T-cell (primary cell): ENCODE measurements around the gene MLANA. TPM values are rescaled to one million over a fixed set of nuclear protein-coding genes. Genes with fewer than 3 reads are reported as not detected.

Experiments
- ATAC-seq, 4 experiments: fragments of 200-7000 bp in 3 of 4; fragments of 150-1000 bp in 1 of 4; cut with Tn5 transposase; replicated peaks in 1 of 4; 1 replicate in 3 of 4; 2 replicates in 1 of 4; pipeline ENCODE4 v1.10.0; 2021; ENCODE audit warnings: moderate library complexity in 3 of 4, mild to moderate bottlenecking in 2 of 4, moderate number of reproducible peaks in 1 of 4
- CTCF ChIA-PET, 2 donors: fragments of 300-600 bp; sonication (Branson Sonifier 250); formaldehyde crosslinking; loops; one replicate each; lab custom pipeline; 2022; ENCODE audit warnings: antibody characterized with exemption in 2 of 2; lab: Charles Lee
- POLR2A ChIA-PET, 2 donors: fragments of 300-600 bp; sonication (Branson Sonifier 250); formaldehyde crosslinking; loops; one replicate each; lab custom pipeline; 2022; ENCODE audit warnings: antibody characterized with exemption in 2 of 2; lab: Charles Lee
- DNase-seq, 35 experiments: peaks; one replicate each; pipeline versions ENCODE4 v3.0.0 to v3.0.0-alpha.2; 2013 to 2023
- H3K27ac ChIP-seq: one replicate; pipeline ENCODE4 v1.5.1; 2013; ENCODE audit warnings: low read length
- H3K27me3 ChIP-seq, 2 experiments: replicated peaks in 1 of 2; 1 replicate in 1 of 2; 2 replicates in 1 of 2; pipeline versions ENCODE4 v1.6.1 to v1.7.0; 2013; ENCODE audit warnings: low read length in 1 of 2, mixed read lengths in 1 of 2; ENCODE audit not compliant: control insufficient read depth in 2 of 2, insufficient read depth in 2 of 2; ENCODE audit errors: extremely low read depth in 1 of 2
- H3K36me3 ChIP-seq, 2 donors: 1 replicate in 1 of 2; 2 replicates in 1 of 2; pipeline versions ENCODE4 v1.6.1 to v1.7.0; 2013; ENCODE audit warnings: low read length in 1 of 2; ENCODE audit not compliant: control insufficient read depth in 2 of 2, insufficient read depth in 1 of 2; ENCODE audit errors: extremely low read depth in 1 of 2
- H3K4me1 ChIP-seq, 2 experiments: 1 replicate in 1 of 2; 2 replicates in 1 of 2; pipeline versions ENCODE4 v1.6.1 to v1.7.0; 2013; ENCODE audit warnings: low read length in 2 of 2, mixed read lengths in 1 of 2; ENCODE audit not compliant: insufficient read depth in 2 of 2, control insufficient read depth in 1 of 2; ENCODE audit errors: extremely low read depth in 1 of 2
- H3K4me3 ChIP-seq, 2 donors: 1 replicate in 1 of 2; 2 replicates in 1 of 2; pipeline versions ENCODE4 v1.5.1 to v1.7.0; 2013; ENCODE audit warnings: mild to moderate bottlenecking in 2 of 2, low read length in 1 of 2, moderate library complexity in 1 of 2; ENCODE audit not compliant: control insufficient read depth in 1 of 2; ENCODE audit errors: extremely low read depth in 1 of 2
- H3K9me3 ChIP-seq: 2 replicates; pipeline ENCODE4 v1.7.0; 2013
- H3K27ac Mint-ChIP-seq, 2 donors: one replicate each; pipeline ENCODE4 v1.8.0; 2020 to 2021; ENCODE audit warnings: mild to moderate bottlenecking in 2 of 2, mixed read lengths in 2 of 2
- H3K27me3 Mint-ChIP-seq, 2 donors: one replicate each; pipeline ENCODE4 v1.8.0; 2021 to 2022; ENCODE audit warnings: mixed read lengths in 2 of 2
- H3K36me3 Mint-ChIP-seq: one replicate; pipeline ENCODE4 v1.8.0; 2021; ENCODE audit warnings: mixed read lengths
- H3K4me1 Mint-ChIP-seq, 3 donors: one replicate each; pipeline ENCODE4 v1.8.0; 2020 to 2022; ENCODE audit warnings: mixed read lengths in 3 of 3, mild to moderate bottlenecking in 1 of 3
- H3K4me3 Mint-ChIP-seq, 3 donors: one replicate each; pipeline ENCODE4 v1.8.0; 2020 to 2022; ENCODE audit warnings: mild to moderate bottlenecking in 3 of 3, mixed read lengths in 3 of 3, moderate library complexity in 3 of 3
- H3K9me3 Mint-ChIP-seq, 3 donors: one replicate each; pipeline ENCODE4 v1.8.0; 2020 to 2022; ENCODE audit warnings: mixed read lengths in 3 of 3
- WGBS: methylation state at CpG from one replicate; pipeline ENCODE4 v1.1.5; 2013; ENCODE audit warnings: missing lambda C conversion rate; ENCODE audit not compliant: insufficient coverage; 5-methylcytosine and 5-hydroxymethylcytosine counted together
- total RNA-seq, 35 experiments: library from RNA in 6 of 35; stranded (reverse) in 6 of 35; fragments of 120-200 nt in 1 of 35; gene quantifications; one replicate each; pipeline versions ENCODE4 v1.2.1 to v1.2.4 and lab custom pipeline; 2013 to 2026

The MLANA gene
- total RNA-seq, 5 donors from 2014 or later (not counting 1 experiment from before 2014, with no cell fraction given), result not detected

DNA sequence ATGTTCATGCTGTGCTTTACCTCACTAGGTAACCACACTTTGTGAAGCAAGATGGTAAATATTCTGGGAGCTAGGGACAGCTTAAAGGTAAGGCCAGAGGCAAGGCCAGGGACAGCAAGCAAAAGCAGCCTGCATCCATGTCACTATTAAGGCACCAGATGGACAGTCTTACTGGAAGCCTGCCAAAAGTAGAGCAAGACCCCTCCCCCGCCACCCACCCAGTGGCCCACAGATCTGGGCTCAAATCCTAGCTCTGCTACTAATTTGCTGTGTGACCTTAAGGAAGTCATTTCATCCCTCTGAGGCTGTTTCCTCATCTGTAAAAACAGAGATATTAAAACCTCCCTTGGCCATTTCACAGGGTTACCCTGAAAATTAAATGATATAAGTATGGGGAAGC, 44.6 kb upstream of the MLANA start:
- WGBS, result no CpG with 5 or more reads among the region's 1 CpG
- ChIA-PET CTCF (interaction anchor here (0.5 to 0.8 kb wide), 3 partner anchors 13 to 509 kb away, joined by 3 read pairs; partner anchors contain the start of gene ERMP1 (in 1 of the 2)), POLR2A (interaction anchor here in 1 of 2 donors (0.6 kb wide), 2 partner anchors 73 to 752 kb away, joined by 5 to 7 read pairs; no protein-coding TSS in a partner anchor)

DNA sequence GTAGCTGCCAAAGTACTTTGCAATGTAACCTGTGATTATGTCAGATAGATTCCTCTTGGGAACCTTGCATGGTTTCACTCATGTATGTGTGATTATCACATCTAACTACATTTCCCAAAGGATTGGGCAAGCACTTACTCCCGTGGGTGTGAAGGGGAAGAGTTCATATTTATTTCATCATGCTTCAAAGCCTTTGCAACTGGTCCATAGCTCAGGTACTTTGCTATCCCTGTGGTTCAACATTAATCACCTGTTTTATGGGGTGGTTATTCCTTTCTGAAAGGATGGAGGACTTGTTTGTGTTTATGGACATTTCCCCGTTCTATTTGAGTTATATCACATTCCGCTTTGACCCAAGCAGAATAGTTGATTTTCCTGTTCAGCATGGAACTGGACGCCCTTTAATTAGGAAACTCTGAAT, 44.2 kb upstream of the MLANA start:
- Histone ChIP-seq H3K9me3 (no peaks in the 10 kb centered on the region), H3K27ac (no peak overlapping the region), H3K4me1 (peaks cover 33 to 50% of the 10 kb centered on the region in 2 experiments), H3K4me3 (no peak overlapping the region), H3K27me3 (no peaks in the 10 kb centered on the region), H3K36me3 (no peaks in the 10 kb centered on the region)
- Mint-ChIP-seq H3K27ac (peak overlapping the region; percentile 27 to 44), H3K27me3 (no peaks in the 10 kb centered on the region), H3K9me3 (no peaks in the 10 kb centered on the region), H3K4me3 (no peak overlapping the region), H3K36me3 (no peaks in the 10 kb centered on the region), H3K4me1 (peaks cover 55 to 75% (median 56%) of the 10 kb centered on the region in 3 donors)
- no peak for ATAC-seq
- CTCF ChIA-PET, result interaction anchor here (0.5 to 0.8 kb wide), 2 partner anchors 13 to 509 kb away, joined by 3 read pairs; partner anchors contain the start of gene ERMP1 (in 1 of the 2)
- POLR2A ChIA-PET, result interaction anchor here in 1 of 2 donors (0.6 kb wide), 2 partner anchors 72 to 751 kb away, joined by 5 to 7 read pairs; no protein-coding TSS in a partner anchor
- 100% methylated on average over 1 of the region's 4 CpGs for WGBS
- no peak for DNase-seq

More for the DNA sequence above, 44.6 kb upstream of the MLANA start:
- H3K36me3 Mint-ChIP-seq, result no peaks in the 10 kb centered on the region
- Histone ChIP-seq H3K4me1 (peaks cover 30 to 51% of the 10 kb centered on the region in 2 experiments), H3K27ac (no peak overlapping the region), H3K4me3 (no peak overlapping the region), H3K36me3 (no peaks in the 10 kb centered on the region), H3K27me3 (no peaks in the 10 kb centered on the region), H3K9me3 (no peaks in the 10 kb centered on the region)
- no peak for ATAC-seq
- H3K4me1 Mint-ChIP-seq, result peaks cover 55 to 75% (median 56%) of the 10 kb centered on the region in 3 donors
- H3K4me3 Mint-ChIP-seq, result no peak overlapping the region
- no peak for DNase-seq
- no peaks in the 10 kb centered on the region for H3K9me3 Mint-ChIP-seq
- H3K27me3 Mint-ChIP-seq, result no peaks in the 10 kb centered on the region
- H3K27ac Mint-ChIP-seq, result peak overlapping the region; percentile 78 to 80

DNA sequence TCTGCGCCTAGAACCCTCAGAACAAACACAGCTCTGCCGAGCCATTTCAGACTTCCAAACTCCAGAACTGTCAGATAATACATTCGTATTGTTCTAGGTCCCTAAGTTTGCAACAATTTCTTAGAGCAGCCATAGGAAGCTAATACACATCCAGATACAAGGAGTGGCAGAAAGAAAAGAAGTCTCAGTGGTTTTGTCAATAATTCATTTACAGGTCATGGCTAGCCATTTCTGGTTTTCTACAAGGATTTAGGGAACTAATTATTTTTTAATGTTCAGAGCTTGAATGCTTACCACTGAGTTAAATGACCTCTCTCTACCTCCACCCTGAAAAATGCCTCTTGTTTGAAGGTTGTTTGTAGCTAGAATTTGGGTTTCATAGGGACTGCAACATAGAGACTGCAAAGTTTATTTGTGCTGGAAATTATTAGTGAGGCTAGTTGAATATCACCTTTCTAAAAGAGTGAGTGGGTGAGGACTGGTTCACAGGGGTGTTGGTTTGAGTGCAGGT, 42.3 kb upstream of the MLANA start:
- Histone ChIP-seq H3K36me3 (no peaks in the 10 kb centered on the region), H3K9me3 (no peaks in the 10 kb centered on the region), H3K4me1 (peaks cover 23 to 42% of the 10 kb centered on the region in 2 experiments), H3K4me3 (no peak overlapping the region), H3K27me3 (no peaks in the 10 kb centered on the region), H3K27ac (no peak overlapping the region)
- no peak overlapping the region for H3K4me3 Mint-ChIP-seq
- ATAC-seq (no peak), DNase-seq (no peak)
- H3K9me3 Mint-ChIP-seq, result no peaks in the 10 kb centered on the region
- ChIA-PET POLR2A (no interaction called here), CTCF (no interaction called here)
- peaks cover 48 to 76% (median 56%) of the 10 kb centered on the region in 3 donors for H3K4me1 Mint-ChIP-seq
- WGBS, result 100% methylated on average over 2 of the region's 3 CpGs
- H3K27me3 Mint-ChIP-seq, result no peaks in the 10 kb centered on the region
- peak overlapping the region in 1 of 2 donors; percentile 9 for H3K27ac Mint-ChIP-seq
- no peaks in the 10 kb centered on the region for H3K36me3 Mint-ChIP-seq

DNA sequence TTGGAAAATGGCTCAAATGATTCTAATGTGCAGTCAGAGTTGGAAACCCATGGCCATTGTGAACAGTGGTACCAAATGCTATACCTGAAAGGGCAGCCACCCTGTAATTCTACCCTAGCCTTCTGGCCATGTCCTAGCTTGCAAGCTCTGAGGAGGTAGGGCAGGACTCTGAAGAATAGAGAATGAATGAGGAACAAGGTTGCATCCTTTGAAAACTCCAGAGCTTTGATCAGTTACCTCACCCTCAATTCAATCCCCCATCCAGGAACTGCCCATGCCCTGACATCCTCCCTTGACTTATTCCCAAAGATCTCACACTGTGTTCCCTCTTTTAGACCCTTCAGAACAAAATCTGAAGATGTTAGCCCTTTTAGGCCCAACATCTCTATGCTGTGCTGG, 40.0 kb upstream of the MLANA start:
- DNase-seq, result no peak
- no peaks in the 10 kb centered on the region for H3K27me3 Mint-ChIP-seq
- peaks cover 7% of the 10 kb centered on the region for H3K36me3 Mint-ChIP-seq
- CTCF ChIA-PET, result interaction anchor here in 1 of 2 donors (0.9 to 1.5 kb wide), 3 partner anchors 8 to 19 kb away, joined by 4 to 7 read pairs (median 4); partner anchors contain the start of gene ERMP1
- POLR2A ChIA-PET, result no interaction called here
- peaks cover 32 to 61% (median 40%) of the 10 kb centered on the region in 3 donors for H3K4me1 Mint-ChIP-seq
- H3K9me3 ChIP-seq, result no peaks in the 10 kb centered on the region
- H3K27ac ChIP-seq, result peak overlapping the region; percentile 17
- no peaks in the 10 kb centered on the region for H3K36me3 ChIP-seq
- H3K4me3 Mint-ChIP-seq, result no peak overlapping the region
- peak overlapping the region; percentile 72 to 76 for H3K27ac Mint-ChIP-seq
- no peak overlapping the region for H3K4me3 ChIP-seq
- no peaks in the 10 kb centered on the region for H3K27me3 ChIP-seq
- peaks cover 8 to 22% of the 10 kb centered on the region in 2 experiments for H3K4me1 ChIP-seq
- peaks cover 0 to 7% (median 0%) of the 10 kb centered on the region in 3 donors for H3K9me3 Mint-ChIP-seq
- ATAC-seq, result no peak

DNA sequence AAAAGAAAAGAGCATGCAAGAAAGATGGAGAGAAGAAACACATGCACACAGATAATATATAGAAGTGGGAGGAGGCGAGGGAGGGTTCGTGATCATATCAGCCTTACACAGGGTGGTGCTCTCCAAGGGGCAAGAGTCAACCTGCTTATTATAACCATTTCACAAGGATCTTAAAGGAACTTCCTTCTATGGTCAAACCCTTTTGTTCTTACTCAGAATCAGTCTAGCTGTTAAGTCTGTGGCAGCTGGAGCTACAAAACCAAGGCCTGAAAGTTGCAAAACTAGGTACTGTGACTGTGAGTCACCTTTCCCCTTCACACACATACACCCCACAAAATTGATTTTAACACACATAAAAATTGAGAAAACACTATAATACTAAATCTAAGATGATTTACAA, 39.2 kb upstream of the MLANA start:
- Mint-ChIP-seq H3K4me3 (no peak overlapping the region), H3K27ac (peak overlapping the region; percentile 72 to 76), H3K4me1 (peaks cover 29 to 54% (median 37%) of the 10 kb centered on the region in 3 donors), H3K27me3 (no peaks in the 10 kb centered on the region), H3K36me3 (peaks cover 13% of the 10 kb centered on the region), H3K9me3 (peaks cover 0 to 7% (median 0%) of the 10 kb centered on the region in 3 donors)
- POLR2A ChIA-PET, result interaction anchor here in 1 of 2 donors (0.6 to 1.1 kb wide), 2 partner anchors 37 to 229 kb away, joined by 3 read pairs; no protein-coding TSS in a partner anchor
- CTCF ChIA-PET, result interaction anchor here in 1 of 2 donors (0.9 to 1.5 kb wide), 3 partner anchors 9 to 20 kb away, joined by 4 to 7 read pairs (median 4); partner anchors contain the start of gene ERMP1
- Histone ChIP-seq H3K27ac (peak overlapping the region; percentile 46), H3K27me3 (no peaks in the 10 kb centered on the region), H3K4me1 (peaks cover 8 to 17% of the 10 kb centered on the region in 2 experiments), H3K9me3 (no peaks in the 10 kb centered on the region), H3K36me3 (no peaks in the 10 kb centered on the region), H3K4me3 (no peak overlapping the region)
- peak; percentile 65 to 97 (median 86) for ATAC-seq
- no CpG with 5 or more reads among the region's 2 CpGs for WGBS
- peak in 7 of 35 experiments; percentile 5 to 43 (median 12) for DNase-seq

DNA sequence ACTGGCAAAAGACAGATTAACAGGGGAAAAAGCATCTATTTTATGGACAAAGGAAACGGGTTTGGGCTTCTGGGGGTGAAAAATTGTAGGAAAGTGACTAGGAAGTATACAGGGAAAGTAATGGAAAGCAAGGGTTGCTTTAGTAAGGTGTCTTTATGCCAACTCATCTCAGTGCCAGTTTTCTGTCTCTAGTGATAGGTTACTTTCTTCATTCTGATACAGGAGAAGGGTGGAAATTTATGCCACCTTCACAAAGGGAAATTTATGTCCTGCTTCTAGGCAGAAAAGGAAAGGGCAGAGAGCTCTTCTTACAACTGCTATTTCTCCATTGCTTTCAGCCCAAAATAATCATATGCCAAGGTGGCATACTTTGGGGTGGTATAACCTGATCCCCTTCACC, 37.7 kb upstream of the MLANA start:
- no peaks in the 10 kb centered on the region for H3K9me3 ChIP-seq
- Mint-ChIP-seq H3K36me3 (peaks cover 19% of the 10 kb centered on the region), H3K9me3 (peaks cover 0 to 7% (median 0%) of the 10 kb centered on the region in 3 donors), H3K4me1 (peaks cover 29 to 49% (median 33%) of the 10 kb centered on the region in 3 donors), H3K27ac (peak overlapping the region in 1 of 2 donors; percentile 53), H3K27me3 (no peaks in the 10 kb centered on the region), H3K4me3 (no peak overlapping the region)
- H3K4me3 ChIP-seq, result no peak overlapping the region
- no peaks in the 10 kb centered on the region for H3K36me3 ChIP-seq
- DNase-seq, result no peak
- ChIA-PET CTCF (interaction anchor here in 1 of 2 donors (0.6 to 0.7 kb wide), 2 partner anchors 48 to 545 kb away, joined by 3 read pairs; no protein-coding TSS in a partner anchor), POLR2A (interaction anchor here (0.6 kb wide), 2 partner anchors 47 to 92 kb away, joined by 4 to 9 read pairs; no protein-coding TSS in a partner anchor)
- WGBS, result no CpG with 5 or more reads among the region's 1 CpG
- no peaks in the 10 kb centered on the region for H3K27me3 ChIP-seq
- H3K4me1 ChIP-seq, result peaks cover 8 to 17% of the 10 kb centered on the region in 2 experiments
- peak overlapping the region; percentile 2 for H3K27ac ChIP-seq
- ATAC-seq, result no peak
